Central memory CD8-positive, alpha-beta T cell (primary cell): Measurements from ENCODE around the gene FOXI1.

Experiments
- ATAC-seq: fragments of 150-1000 bp; cut with Tn5 transposase; replicated peaks from 2 replicates; pipeline ENCODE4 v1.10.0; 2022; ENCODE audit warnings: mild to moderate bottlenecking, moderate FRiP score, moderate number of reproducible peaks; ENCODE audit not compliant: poor library complexity, severe bottlenecking; ENCODE audit errors: extremely low read depth
- DNase-seq, 2 donors: peaks; one replicate each; pipeline ENCODE4 v3.0.0; 2021; ENCODE audit warnings: low spot score in 2 of 2
- H3K27ac Mint-ChIP-seq: one replicate; pipeline ENCODE4 v1.8.0; 2022; ENCODE audit warnings: low read depth, mild to moderate bottlenecking, moderate library complexity, mixed read lengths
- H3K27me3 Mint-ChIP-seq: one replicate; pipeline ENCODE4 v1.8.0; 2022; ENCODE audit warnings: mixed read lengths
- H3K36me3 Mint-ChIP-seq: one replicate; pipeline ENCODE4 v1.8.0; 2022; ENCODE audit warnings: mild to moderate bottlenecking, moderate library complexity, mixed read lengths; ENCODE audit not compliant: insufficient read depth
- H3K4me1 Mint-ChIP-seq: one replicate; pipeline ENCODE4 v1.8.0; 2022; ENCODE audit warnings: mixed read lengths
- H3K4me3 Mint-ChIP-seq: one replicate; pipeline ENCODE4 v1.8.0; 2022; ENCODE audit warnings: mild to moderate bottlenecking, moderate library complexity, mixed read lengths
- H3K9me3 Mint-ChIP-seq: one replicate; pipeline ENCODE4 v1.8.0; 2022; ENCODE audit warnings: mixed read lengths

FOXI1 gene

GRCh38 chr5:170100066-170100943, 5.4 kb upstream of the FOXI1 start:
- H3K27ac Mint-ChIP-seq = no peak overlapping the region
- no peak overlapping the region for H3K4me3 Mint-ChIP-seq
- ATAC-seq = no peak
- peaks cover 26% of the 10 kb centered on the region for H3K27me3 Mint-ChIP-seq
- peaks cover 1% of the 10 kb centered on the region for H3K36me3 Mint-ChIP-seq
- no peaks in the 10 kb centered on the region for H3K9me3 Mint-ChIP-seq
- DNase-seq = peak; percentile 37 to 44
- peaks cover 5% of the 10 kb centered on the region for H3K4me1 Mint-ChIP-seq

GRCh38 chr5:170103447-170103846, 2.2 kb upstream of the FOXI1 start:
- no peak overlapping the region for H3K4me3 Mint-ChIP-seq
- no peak overlapping the region for H3K27ac Mint-ChIP-seq
- DNase-seq (no peak), ATAC-seq (no peak)
- H3K9me3 Mint-ChIP-seq = no peaks in the 10 kb centered on the region
- peaks cover 5% of the 10 kb centered on the region for H3K4me1 Mint-ChIP-seq
- peaks cover 1% of the 10 kb centered on the region for H3K36me3 Mint-ChIP-seq
- H3K27me3 Mint-ChIP-seq = peaks cover 35% of the 10 kb centered on the region

- peaks cover 38% of the 10 kb centered on the region for H3K27me3 Mint-ChIP-seq
- peaks cover 1% of the 10 kb centered on the region for H3K36me3 Mint-ChIP-seq
- ATAC-seq (no peak), DNase-seq (no peak)
- H3K4me3 Mint-ChIP-seq = no peak overlapping the region
- H3K27ac Mint-ChIP-seq = no peak overlapping the region
- H3K9me3 Mint-ChIP-seq = no peaks in the 10 kb centered on the region
- H3K4me1 Mint-ChIP-seq = peaks cover 5% of the 10 kb centered on the region
Observed at GRCh38 chr5:170104299-170104698, 1.4 kb upstream of the FOXI1 start.

- no peaks in the 10 kb centered on the region for H3K9me3 Mint-ChIP-seq
- H3K27ac Mint-ChIP-seq = no peak overlapping the region
- DNase-seq (no peak), ATAC-seq (no peak)
- peaks cover 5% of the 10 kb centered on the region for H3K4me1 Mint-ChIP-seq
- peaks cover 1% of the 10 kb centered on the region for H3K36me3 Mint-ChIP-seq
- H3K27me3 Mint-ChIP-seq = peaks cover 38% of the 10 kb centered on the region
- no peak overlapping the region for H3K4me3 Mint-ChIP-seq
Observed at GRCh38 chr5:170104710-170105109, 987 bp upstream of the FOXI1 start.

GRCh38 chr5:170107674-170108073, 2.0 kb downstream of the FOXI1 start:
- Mint-ChIP-seq H3K9me3 (no peaks in the 10 kb centered on the region), H3K36me3 (peaks cover 1% of the 10 kb centered on the region), H3K4me3 (no peak overlapping the region), H3K4me1 (no peaks in the 10 kb centered on the region), H3K27ac (no peak overlapping the region), H3K27me3 (peaks cover 38% of the 10 kb centered on the region)
- ATAC-seq (no peak), DNase-seq (no peak)

- Mint-ChIP-seq H3K9me3 (no peaks in the 10 kb centered on the region), H3K27me3 (peaks cover 38% of the 10 kb centered on the region), H3K4me1 (no peaks in the 10 kb centered on the region), H3K36me3 (peaks cover 1% of the 10 kb centered on the region), H3K27ac (no peak overlapping the region), H3K4me3 (no peak overlapping the region)
- no peak for ATAC-seq
- no peak for DNase-seq
Observed at GRCh38 chr5:170108266-170108785, 2.6 kb downstream of the FOXI1 start.

- no peak for DNase-seq
Observed at GRCh38 chr5:170109059-170110031, 3.6 kb downstream of the FOXI1 start.

GRCh38 chr5:170110403-170111087, 4.8 kb downstream of the FOXI1 start:
- ATAC-seq (no peak), DNase-seq (no peak)
- H3K27ac Mint-ChIP-seq = no peak overlapping the region
- no peak overlapping the region for H3K4me3 Mint-ChIP-seq
- H3K27me3 Mint-ChIP-seq = peaks cover 27% of the 10 kb centered on the region
- no peaks in the 10 kb centered on the region for H3K36me3 Mint-ChIP-seq
- H3K9me3 Mint-ChIP-seq = no peaks in the 10 kb centered on the region
- no peaks in the 10 kb centered on the region for H3K4me1 Mint-ChIP-seq

More at GRCh38 chr5:170109059-170110031, 3.6 kb downstream of the FOXI1 start:
- H3K27ac Mint-ChIP-seq = no peak overlapping the region
- peaks cover 32% of the 10 kb centered on the region for H3K27me3 Mint-ChIP-seq
- no peak overlapping the region for H3K4me3 Mint-ChIP-seq
- no peaks in the 10 kb centered on the region for H3K36me3 Mint-ChIP-seq
- ATAC-seq = no peak
- H3K9me3 Mint-ChIP-seq = no peaks in the 10 kb centered on the region
- no peaks in the 10 kb centered on the region for H3K4me1 Mint-ChIP-seq

- Mint-ChIP-seq H3K4me1 (no peaks in the 10 kb centered on the region), H3K4me3 (no peak overlapping the region), H3K9me3 (no peaks in the 10 kb centered on the region), H3K27ac (no peak overlapping the region), H3K27me3 (peaks cover 22% of the 10 kb centered on the region), H3K36me3 (no peaks in the 10 kb centered on the region)
- DNase-seq (no peak), ATAC-seq (no peak)
Observed at GRCh38 chr5:170111088-170111785, 5.5 kb downstream of the FOXI1 start.

GRCh38 chr5:170112876-170113521, 7.3 kb downstream of the FOXI1 start:
- H3K27me3 Mint-ChIP-seq = peaks cover 25% of the 10 kb centered on the region
- no peak overlapping the region for H3K27ac Mint-ChIP-seq
- no peak for DNase-seq
- H3K9me3 Mint-ChIP-seq = no peaks in the 10 kb centered on the region
- ATAC-seq = no peak
- no peaks in the 10 kb centered on the region for H3K36me3 Mint-ChIP-seq
- H3K4me3 Mint-ChIP-seq = no peak overlapping the region
- H3K4me1 Mint-ChIP-seq = no peaks in the 10 kb centered on the region

GRCh38 chr5:170113522-170113900, 7.8 kb downstream of the FOXI1 start:
- Mint-ChIP-seq H3K27me3 (peaks cover 24% of the 10 kb centered on the region), H3K4me1 (no peaks in the 10 kb centered on the region), H3K9me3 (no peaks in the 10 kb centered on the region), H3K36me3 (no peaks in the 10 kb centered on the region), H3K27ac (no peak overlapping the region), H3K4me3 (no peak overlapping the region)
- ATAC-seq (no peak), DNase-seq (no peak)
